GM12878 (cell line): ENCODE results near the gene PTPN5.

Source experiments
- CTCF ChIP-seq, 3 experiments: IDR thresholded peaks in 2 of 3; conservative IDR thresholded peaks in 1 of 3; 2 replicates each; pipeline ENCODE4 v1.5.1; 2011; ENCODE audit warnings: low read depth in 3 of 3, low read length in 3 of 3, mild to moderate bottlenecking in 3 of 3, control low read depth in 2 of 3, moderate library complexity in 2 of 3, inconsistent platforms in 1 of 3, mixed read lengths in 1 of 3; ENCODE audit not compliant: control insufficient read depth in 2 of 3, insufficient read depth in 1 of 3; ENCODE audit errors: extremely low read depth in 1 of 3
- EP300 ChIP-seq, 2 experiments: fragments of 150-350 bp in 1 of 2; IDR thresholded peaks; 2 replicates each; pipeline ENCODE4 v1.6.1; 2011 to 2012; ENCODE audit warnings: low read depth in 2 of 2, low read length in 2 of 2, borderline replicate concordance in 1 of 2, improper control_type of control experiment in 1 of 2, inconsistent platforms in 1 of 2; ENCODE audit not compliant: control insufficient read depth in 1 of 2
- FOXM1 ChIP-seq: IDR thresholded peaks from 2 replicates; pipeline ENCODE4 v1.6.1; 2012; ENCODE audit warnings: low read depth, mild to moderate bottlenecking, inconsistent platforms, low read length, moderate library complexity
- MTA2 ChIP-seq: fragments of 450-650 bp; IDR thresholded peaks from 2 replicates; pipeline ENCODE4 v1.6.1; 2016; ENCODE audit warnings: low read depth, mild to moderate bottlenecking, moderate library complexity

DNA sequence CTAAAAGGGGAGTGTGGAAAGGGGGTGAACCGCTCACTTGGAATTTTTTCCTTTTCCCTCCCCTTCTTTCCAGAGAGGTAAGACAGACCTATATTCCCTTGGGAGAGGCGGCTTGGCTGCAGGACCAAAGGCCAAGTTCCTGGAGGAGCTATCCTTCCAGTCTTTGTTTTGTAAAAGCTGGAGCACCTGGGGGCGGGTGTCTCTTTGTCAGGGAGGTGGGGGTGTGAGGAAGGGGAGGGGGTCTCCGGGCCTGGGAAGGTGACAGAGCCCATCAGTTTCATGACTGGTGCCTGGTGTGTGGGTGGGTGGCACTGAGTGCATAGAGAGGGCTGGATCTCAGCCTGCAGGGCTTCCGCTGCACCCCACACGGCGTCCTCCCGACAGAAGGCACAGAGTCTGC lies 18.5 kb downstream of the PTPN5 start:
- no peak for TF ChIP-seq EP300 (IDR thresholded peaks at IDR 0.05; ENCODE audit: borderline replicate concordance in 1 of 2, control insufficient read depth in 1 of 2, low read depth in 2 of 2, low read length in 2 of 2)
- TF ChIP-seq MTA2: no peak
- no peak for TF ChIP-seq FOXM1
- no peak for TF ChIP-seq CTCF (IDR thresholded peaks at IDR 0.05 in 2 of 3, conservative IDR thresholded peaks at IDR 0.05 in 1 of 3; ENCODE audit: control insufficient read depth in 2 of 3, extremely low read depth in 1 of 3, insufficient read depth in 1 of 3, low read depth in 3 of 3, low read length in 3 of 3)
